ENCODE measurements around the gene LPP.

The LPP gene

GRCh38 chr3:188574885-188575284 lies 420.9 kb downstream of the LPP start:
- ATAC-seq (ENCODE audit: insufficient read depth, low read depth) (no peak), DNase-seq (no peak)
- Histone ChIP-seq H3K4me3 (ENCODE audit: low read depth in 1 of 2, low read length in 2 of 2) (no peak overlapping the region), H3K27me3 (ENCODE audit: insufficient read depth, low read length, poor library complexity) (no peaks in the 10 kb centered on the region), H3K4me2 (ENCODE audit: insufficient read depth, low read length) (no peak overlapping the region), H3K36me3 (ENCODE audit: insufficient read depth, low read length) (no peaks in the 10 kb centered on the region), H3K27ac (ENCODE audit: low read length) (no peak overlapping the region), H3K4me1 (ENCODE audit: insufficient read depth, low read length) (no peaks in the 10 kb centered on the region), H3K79me2 (ENCODE audit: insufficient read depth, low read length) (no peaks in the 10 kb centered on the region), H3K9me3 (ENCODE audit: insufficient read depth, low read length, severe bottlenecking) (no peaks in the 10 kb centered on the region), H3K9ac (ENCODE audit: low read depth, low read length) (no peak overlapping the region), H4K20me1 (ENCODE audit: insufficient read depth, low read length) (peaks cover 2% of the 10 kb centered on the region; the same call in 1 of the 2 replicates), H2AFZ (ENCODE audit: low read depth, low read length) (no peak overlapping the region)
- TF ChIP-seq EZH2 (IDR thresholded peaks at IDR 0.05; ENCODE audit: borderline replicate concordance, low read depth, low read length, severe bottlenecking) (no peak), CTCF (IDR thresholded peaks at IDR 0.05; ENCODE audit: borderline replicate concordance, extremely low read depth, low read length, poor library complexity, severe bottlenecking) (no peak)

- Histone ChIP-seq H3K36me3 (ENCODE audit: insufficient read depth, low read length) (no peaks in the 10 kb centered on the region), H3K27me3 (ENCODE audit: insufficient read depth, low read length, poor library complexity) (no peaks in the 10 kb centered on the region), H3K9ac (ENCODE audit: low read depth, low read length) (no peak overlapping the region), H3K4me2 (ENCODE audit: insufficient read depth, low read length) (no peak overlapping the region), H3K4me1 (ENCODE audit: insufficient read depth, low read length) (no peaks in the 10 kb centered on the region), H3K79me2 (ENCODE audit: insufficient read depth, low read length) (no peaks in the 10 kb centered on the region), H3K4me3 (ENCODE audit: low read depth in 1 of 2, low read length in 2 of 2) (no peak overlapping the region), H3K9me3 (ENCODE audit: insufficient read depth, low read length, severe bottlenecking) (no peaks in the 10 kb centered on the region), H3K27ac (ENCODE audit: low read length) (no peak overlapping the region), H2AFZ (ENCODE audit: low read depth, low read length) (no peak overlapping the region), H4K20me1 (ENCODE audit: insufficient read depth, low read length) (peaks cover 2% of the 10 kb centered on the region; the same call in 1 of the 2 replicates)
- no peak for TF ChIP-seq EZH2 (IDR thresholded peaks at IDR 0.05; ENCODE audit: borderline replicate concordance, low read depth, low read length, severe bottlenecking)
- TF ChIP-seq CTCF (IDR thresholded peaks at IDR 0.05; ENCODE audit: borderline replicate concordance, extremely low read depth, low read length, poor library complexity, severe bottlenecking) = no peak
- ATAC-seq (ENCODE audit: insufficient read depth, low read depth) (no peak), DNase-seq (no peak)
These were observed 421.5 kb downstream of the LPP start for GRCh38 chr3:188575501-188575900.

- no peak overlapping the region for H3K9ac ChIP-seq (ENCODE audit: low read depth, low read length)
- H2AFZ ChIP-seq (ENCODE audit: low read depth, low read length) = no peak overlapping the region
- DNase-seq (no peak), ATAC-seq (ENCODE audit: insufficient read depth, low read depth) (no peak)
- no peak for TF ChIP-seq EZH2 (IDR thresholded peaks at IDR 0.05; ENCODE audit: borderline replicate concordance, low read depth, low read length, severe bottlenecking)
- TF ChIP-seq CTCF (IDR thresholded peaks at IDR 0.05; ENCODE audit: borderline replicate concordance, extremely low read depth, low read length, poor library complexity, severe bottlenecking) = no peak
- H3K4me1 ChIP-seq (ENCODE audit: insufficient read depth, low read length) = no peaks in the 10 kb centered on the region
- no peak overlapping the region for H3K4me2 ChIP-seq (ENCODE audit: insufficient read depth, low read length)
- no peak overlapping the region for H3K27ac ChIP-seq (ENCODE audit: low read length)
- H3K9me3 ChIP-seq (ENCODE audit: insufficient read depth, low read length, severe bottlenecking) = no peaks in the 10 kb centered on the region
- H3K4me3 ChIP-seq (ENCODE audit: low read depth in 1 of 2, low read length in 2 of 2) = no peak overlapping the region
- no peaks in the 10 kb centered on the region for H3K36me3 ChIP-seq (ENCODE audit: insufficient read depth, low read length)
- no peaks in the 10 kb centered on the region for H3K27me3 ChIP-seq (ENCODE audit: insufficient read depth, low read length, poor library complexity)
- no peaks in the 10 kb centered on the region for H3K79me2 ChIP-seq (ENCODE audit: insufficient read depth, low read length)
- peaks cover 2% of the 10 kb centered on the region; the same call in 1 of the 2 replicates for H4K20me1 ChIP-seq (ENCODE audit: insufficient read depth, low read length)
These were observed 423.6 kb downstream of the LPP start for GRCh38 chr3:188577539-188577938.

Data from DND-41 (cell line).